Lung (tissue), 12 donors: ENCODE data around the gene IQCE. TPM values are rescaled to one million over a fixed set of nuclear protein-coding genes. Genes with fewer than 3 reads are reported as not detected.

Experiments used
- ATAC-seq: fragments of 200-7000 bp; cut with Tn5 transposase; one replicate; pipeline ENCODE4 v1.9.1; 2020; ENCODE audit warnings: moderate number of reproducible peaks; ENCODE audit not compliant: insufficient read depth, low FRiP score
- DNase-seq, 3 donors: peaks; one replicate each; pipeline ENCODE4 v3.0.0-alpha.2; 2013 to 2017
- H3K27ac ChIP-seq, 2 donors: one replicate each; pipeline ENCODE4 v1.5.1; 2013; ENCODE audit warnings: mild to moderate bottlenecking in 2 of 2, moderate library complexity in 2 of 2, control low read depth in 1 of 2, inconsistent platforms in 1 of 2, low read depth in 1 of 2, low read length in 1 of 2
- H3K27me3 ChIP-seq, 3 donors: one replicate each; pipeline ENCODE4 v1.5.1; 2013; ENCODE audit warnings: low read length in 2 of 3; ENCODE audit not compliant: control insufficient read depth in 3 of 3, insufficient read depth in 3 of 3
- H3K36me3 ChIP-seq, 4 donors: one replicate each; pipeline ENCODE4 v1.5.1; 2013; ENCODE audit warnings: low read length in 4 of 4, mild to moderate bottlenecking in 1 of 4, moderate library complexity in 1 of 4; ENCODE audit not compliant: control insufficient read depth in 4 of 4, insufficient read depth in 4 of 4
- H3K4me1 ChIP-seq, 5 donors: one replicate each; pipeline ENCODE4 v1.5.1; 2013; ENCODE audit warnings: low read length in 5 of 5, mild to moderate bottlenecking in 2 of 5, moderate library complexity in 1 of 5; ENCODE audit not compliant: control insufficient read depth in 5 of 5, insufficient read depth in 5 of 5
- H3K4me3 ChIP-seq: one replicate; pipeline ENCODE4 v1.5.1; 2013; ENCODE audit warnings: mild to moderate bottlenecking, control low read depth, moderate library complexity
- H3K9ac ChIP-seq, 2 donors: one replicate each; pipeline ENCODE4 v1.5.1; 2013; ENCODE audit warnings: low read length in 2 of 2, control low read depth in 1 of 2; ENCODE audit not compliant: insufficient read depth in 1 of 2
- H3K9me3 ChIP-seq, 4 donors: one replicate each; pipeline ENCODE4 v1.5.1; 2013; ENCODE audit warnings: low read length in 3 of 4, mild to moderate bottlenecking in 1 of 4, moderate library complexity in 1 of 4; ENCODE audit not compliant: control insufficient read depth in 4 of 4, insufficient read depth in 3 of 4
- CTCF ChIP-seq: IDR thresholded peaks from 2 replicates; pipeline ENCODE4 v1.5.1; 2012; ENCODE audit warnings: mild to moderate bottlenecking; ENCODE audit errors: control extremely low read depth, extremely low read depth
- WGBS, 2 donors: extraction: QIAGEN DNeasy Blood & Tissue Kit; methylation state at CpG; one replicate each; pipeline ENCODE4 v1.1.7; 2013; 5-methylcytosine and 5-hydroxymethylcytosine counted together
- polyA plus RNA-seq, 2 donors: library from polyadenylated mRNA; stranded (reverse); fragments of 200-250 nt; gene quantifications; one replicate each; pipeline ENCODE4 v1.2.1, GENCODE V29; 2013
- total RNA-seq, 2 donors: library from RNA; depleted of rRNA in 1 of 2; stranded (reverse); fragments of >200 nt in 1 of 2; gene quantifications; one replicate each; pipeline ENCODE4 v1.2.1, GENCODE V29; 2014 to 2021
- donor health status: control.
- donor health status: control.
- donor health status: Bipolar disorder and iron deficiency.
- donor health status: healthy.
- donor health status: DM: yes; HTN: yes; CAD: no.

IQCE gene
- total and polyA plus RNA-seq, 4 donors: 8.1 to 29.0 (median 16.0) TPM

GRCh38 chr7:2637505-2638223 is 78.9 kb downstream of the IQCE start:
- peaks cover 10 to 63% (median 30%) of the 10 kb centered on the region in 5 donors for H3K4me1 ChIP-seq
- no peak for DNase-seq
- H3K27me3 ChIP-seq: no peaks in the 10 kb centered on the region
- H3K4me3 ChIP-seq: no peak overlapping the region
- TF ChIP-seq CTCF: no peak
- ATAC-seq: no peak
- WGBS, 2 donors: 46 to 66% methylated on average over 23 of the region's 23 CpGs
- peak overlapping the region in 1 of 2 donors; percentile 39 for H3K27ac ChIP-seq
- H3K9me3 ChIP-seq: peaks cover 0 to 2% (median 0%) of the 10 kb centered on the region in 4 donors
- no peak overlapping the region for H3K9ac ChIP-seq
- H3K36me3 ChIP-seq: peaks cover 0 to 9% (median 3%) of the 10 kb centered on the region in 4 donors

GRCh38 chr7:2638224-2638991 is 79.6 kb downstream of the IQCE start:
- no peaks in the 10 kb centered on the region for H3K9me3 ChIP-seq
- no peak overlapping the region for H3K9ac ChIP-seq
- DNase-seq: no peak
- no peak overlapping the region for H3K27ac ChIP-seq
- H3K36me3 ChIP-seq: peaks cover 0 to 9% (median 3%) of the 10 kb centered on the region in 4 donors
- H3K4me1 ChIP-seq: peaks cover 10 to 57% (median 30%) of the 10 kb centered on the region in 5 donors
- TF ChIP-seq CTCF: no peak
- no peak overlapping the region for H3K4me3 ChIP-seq
- no peak for ATAC-seq
- 72 to 80% methylated on average over 34 of the region's 34 CpGs for WGBS, 2 donors
- H3K27me3 ChIP-seq: no peaks in the 10 kb centered on the region

DNA sequence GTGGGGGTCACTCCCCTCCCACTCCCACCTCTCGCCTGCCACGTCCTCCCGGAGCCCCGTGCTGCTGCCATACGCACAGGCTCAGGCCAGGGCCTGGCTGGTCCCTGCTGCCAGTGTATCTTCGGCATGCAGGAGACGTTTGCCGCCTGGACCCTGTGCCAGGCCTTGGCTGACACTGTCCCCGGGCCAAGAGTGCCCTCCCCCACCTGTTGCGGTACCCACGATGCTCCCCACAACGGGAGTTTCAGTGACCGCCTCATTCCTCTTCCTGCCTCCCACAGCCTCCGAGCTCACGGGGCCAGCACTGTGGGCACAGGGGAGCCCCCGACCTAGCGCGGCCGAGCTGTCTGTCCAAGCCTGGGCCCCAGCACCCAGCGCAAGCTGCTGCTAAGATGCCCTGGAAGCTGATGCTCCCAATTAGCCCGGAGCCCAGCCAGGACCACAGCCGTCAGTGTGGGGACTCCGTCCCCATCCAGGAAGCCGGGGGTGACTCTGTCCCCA is 80.5 kb downstream of the IQCE start:
- H3K9ac ChIP-seq: no peak overlapping the region
- no peaks in the 10 kb centered on the region for H3K27me3 ChIP-seq
- peaks cover 0 to 9% (median 3%) of the 10 kb centered on the region in 4 donors for H3K36me3 ChIP-seq
- H3K27ac ChIP-seq: no peak overlapping the region
- WGBS, 2 donors: 86 to 87% methylated on average over 24 of the region's 24 CpGs
- H3K9me3 ChIP-seq: no peaks in the 10 kb centered on the region
- no peak overlapping the region for H3K4me3 ChIP-seq
- no peak for TF ChIP-seq CTCF
- peaks cover 10 to 57% (median 25%) of the 10 kb centered on the region in 5 donors for H3K4me1 ChIP-seq
- DNase-seq (no peak), ATAC-seq (no peak)
